LNCaP clone FGC (cell line): Measurements from ENCODE around the gene GGTLC1.

Source experiments
- DNase-seq: peaks from one replicate; pipeline ENCODE4 v3.0.0-alpha.2; 2011; ENCODE audit warnings: low read depth
- H3K4me3 ChIP-seq: 2 replicates; pipeline ENCODE4 v1.5.1; 2011; ENCODE audit warnings: mild to moderate bottlenecking, low read depth, low read length, control low read depth
- CTCF ChIP-seq: IDR thresholded peaks from 2 replicates; pipeline ENCODE4 v1.5.1; 2012; ENCODE audit warnings: mild to moderate bottlenecking; ENCODE audit not compliant: control insufficient read depth, insufficient read depth; ENCODE audit errors: extremely low read depth

Gene GGTLC1

GRCh38 chr20:24006626-24007025 lies 18.0 kb upstream of the GGTLC1 start:
- TF ChIP-seq CTCF, result no peak
- DNase-seq, result no peak
- H3K4me3 ChIP-seq, result no peak overlapping the region

GRCh38 chr20:24004471-24004870 lies 15.9 kb upstream of the GGTLC1 start:
- no peak for TF ChIP-seq CTCF
- no peak overlapping the region for H3K4me3 ChIP-seq
- no peak for DNase-seq

GRCh38 chr20:24002896-24003295 lies 14.3 kb upstream of the GGTLC1 start:
- no peak for TF ChIP-seq CTCF
- DNase-seq, result no peak
- no peak overlapping the region for H3K4me3 ChIP-seq

- no peak for DNase-seq
- no peak for TF ChIP-seq CTCF
- no peak overlapping the region for H3K4me3 ChIP-seq
Observed at GRCh38 chr20:24001712-24002405, 13.3 kb upstream of the GGTLC1 start.

GRCh38 chr20:23998844-23999243 lies 10.3 kb upstream of the GGTLC1 start:
- no peak for DNase-seq
- TF ChIP-seq CTCF, result no peak
- no peak overlapping the region for H3K4me3 ChIP-seq

- no peak for TF ChIP-seq CTCF
- H3K4me3 ChIP-seq, result no peak overlapping the region
Observed at GRCh38 chr20:23998392-23998791, 9.8 kb upstream of the GGTLC1 start.

More at GRCh38 chr20:23998392-23998791, 9.8 kb upstream of the GGTLC1 start:
- no peak for DNase-seq
